GM18870 (cell line): ENCODE results near the gene GCH1.
A peak's percentile ranks its signal among the peaks of the same experiment; 100 is the strongest.
"Not testable (repeated sequence)": the region's sequence is repeated elsewhere in the genome, so short reads cannot be mapped to it uniquely, and the experiment has no call there.

Source experiments
- ATAC-seq: cut with Tn5 transposase; IDR thresholded peaks from one replicate; pipeline ENCODE4 v1.9.1; 2021; ENCODE audit warnings: moderate library complexity; ENCODE audit not compliant: unreplicated experiment

Gene GCH1

DNA sequence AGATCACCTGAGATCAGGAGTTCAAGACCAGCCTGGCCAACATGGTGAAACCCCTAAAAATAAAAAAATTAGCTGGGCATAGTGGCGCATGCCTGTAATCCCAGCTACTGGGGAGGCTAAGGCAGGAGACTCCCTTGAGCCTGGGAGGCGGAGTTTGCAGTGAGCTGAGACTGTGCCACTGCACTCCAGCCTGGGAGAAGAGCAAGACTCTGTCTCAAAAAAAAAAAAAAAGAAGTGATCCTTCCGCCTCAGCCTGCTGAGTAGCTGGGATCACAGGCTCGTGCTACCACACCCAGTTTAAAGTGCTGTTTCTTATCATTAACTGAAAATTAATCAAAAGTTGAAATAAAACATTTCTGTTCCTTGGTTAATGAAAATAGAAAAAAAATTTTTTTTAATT is 6.3 kb upstream of the GCH1 start:
- not testable (repeated sequence) for ATAC-seq

DNA sequence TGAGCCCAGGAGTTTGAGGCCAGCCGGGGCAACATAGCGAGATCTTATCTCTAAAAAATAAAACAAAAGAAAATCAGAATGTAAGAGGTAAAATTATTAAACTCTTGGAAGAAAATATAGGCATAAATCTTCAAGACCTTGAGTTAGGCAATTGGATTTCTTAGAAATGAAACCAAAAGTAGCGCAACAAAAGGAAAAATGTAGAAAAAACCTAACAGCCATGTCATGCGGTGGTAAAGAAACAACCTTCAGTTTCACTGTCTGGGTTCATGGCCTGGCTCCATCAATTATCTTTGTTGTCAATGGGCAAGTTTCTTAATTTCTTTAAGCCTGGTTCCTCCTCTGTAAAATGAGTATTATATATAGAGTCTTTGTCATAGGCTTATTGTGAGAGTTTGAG is 5.6 kb upstream of the GCH1 start:
- no peak for ATAC-seq

DNA sequence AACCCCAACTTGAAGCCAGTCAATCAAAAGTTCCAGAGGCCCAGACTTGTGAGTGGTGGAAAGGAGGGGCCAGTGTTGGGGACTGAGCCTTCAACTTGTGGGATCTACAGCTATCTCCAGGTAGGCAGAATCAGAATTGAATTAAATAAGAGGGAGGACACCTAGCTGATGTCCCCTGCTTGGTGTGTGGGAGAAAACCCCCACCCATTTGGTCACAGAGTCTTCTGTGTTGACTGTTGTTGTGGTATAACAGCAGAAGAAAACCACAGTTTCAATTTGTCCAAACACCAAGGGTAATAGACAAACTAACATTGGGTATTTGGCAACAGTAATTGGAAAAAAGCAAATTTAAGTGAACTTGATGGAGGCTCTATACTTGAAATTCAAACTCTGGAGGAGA is 3.4 kb upstream of the GCH1 start:
- ATAC-seq: no peak

DNA sequence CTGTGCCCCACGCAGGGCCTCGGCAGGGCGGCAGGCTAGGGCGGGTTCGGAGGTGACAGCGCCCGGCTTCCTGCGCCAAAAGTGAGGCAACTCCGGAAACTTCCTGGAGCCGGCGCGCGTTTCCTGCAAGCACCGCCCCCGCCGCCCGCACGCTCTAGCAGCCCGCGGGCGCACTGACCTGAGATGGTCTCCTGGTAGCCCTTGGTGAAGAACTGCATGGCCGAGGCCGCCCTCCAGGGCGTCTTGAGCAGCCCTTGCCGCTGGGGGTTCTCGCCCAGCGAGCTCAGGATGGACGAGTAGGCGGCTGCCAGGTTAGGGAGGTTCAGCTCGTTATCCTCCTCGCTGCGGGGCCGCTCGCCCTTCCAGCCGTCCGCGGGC is 494 bp downstream of the GCH1 start:
- peak; percentile 43 for ATAC-seq

DNA sequence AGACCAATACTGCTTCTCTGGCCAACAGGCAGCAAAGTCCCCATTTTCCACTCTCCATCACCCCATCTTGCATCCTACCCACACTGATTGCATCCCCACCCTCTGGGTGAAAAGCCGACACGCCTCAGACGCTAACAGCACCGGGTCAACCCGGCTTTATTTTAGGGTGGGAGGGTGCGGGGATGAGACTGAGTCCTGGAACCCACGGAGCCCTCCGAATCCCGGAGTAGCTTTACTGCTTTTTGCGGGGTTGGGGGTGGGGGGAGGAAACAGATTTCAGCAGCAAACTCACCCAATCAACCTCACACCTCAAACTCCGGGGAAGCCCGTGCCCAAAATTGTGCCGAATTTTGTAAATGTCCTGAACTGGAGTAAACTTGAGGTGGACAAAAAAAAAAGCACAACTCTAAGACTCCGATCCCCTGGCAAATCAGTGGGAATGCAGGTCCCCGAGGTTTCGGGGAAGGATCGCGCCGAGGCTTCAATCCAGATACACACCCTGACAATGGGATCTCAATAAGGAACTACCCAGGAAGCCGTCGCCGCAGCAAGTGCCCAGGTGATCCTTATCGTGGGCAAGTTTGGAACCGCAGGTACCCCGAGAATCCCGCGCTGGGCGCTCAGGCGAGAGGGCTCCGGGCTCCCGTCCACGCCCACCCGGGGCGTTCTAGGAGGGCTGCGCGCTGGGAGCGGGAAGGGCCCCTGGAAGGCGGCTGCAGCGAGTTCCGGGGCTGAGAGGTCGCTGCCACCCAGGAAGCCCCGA is 1.1 kb downstream of the GCH1 start:
- ATAC-seq: peak; percentile 19

DNA sequence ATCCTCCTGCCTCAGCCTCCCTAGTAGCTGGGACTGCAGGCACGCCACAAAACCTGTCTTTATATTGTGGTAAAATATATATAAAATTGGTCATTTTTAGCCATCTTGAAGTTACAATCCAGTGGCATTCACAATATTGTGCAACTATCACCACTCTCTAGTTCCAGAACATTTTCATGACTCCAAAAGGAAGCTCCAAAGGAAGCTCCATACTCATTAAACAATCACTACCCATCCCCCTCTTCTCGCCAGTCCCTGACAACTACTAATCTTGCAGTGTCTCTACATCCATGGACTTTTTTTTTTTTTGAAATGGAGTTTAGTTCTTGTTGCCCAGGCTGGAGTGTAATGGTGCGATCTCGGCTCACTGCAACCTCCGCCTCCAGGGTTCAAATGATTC is 3.1 kb downstream of the GCH1 start:
- ATAC-seq: no peak

DNA sequence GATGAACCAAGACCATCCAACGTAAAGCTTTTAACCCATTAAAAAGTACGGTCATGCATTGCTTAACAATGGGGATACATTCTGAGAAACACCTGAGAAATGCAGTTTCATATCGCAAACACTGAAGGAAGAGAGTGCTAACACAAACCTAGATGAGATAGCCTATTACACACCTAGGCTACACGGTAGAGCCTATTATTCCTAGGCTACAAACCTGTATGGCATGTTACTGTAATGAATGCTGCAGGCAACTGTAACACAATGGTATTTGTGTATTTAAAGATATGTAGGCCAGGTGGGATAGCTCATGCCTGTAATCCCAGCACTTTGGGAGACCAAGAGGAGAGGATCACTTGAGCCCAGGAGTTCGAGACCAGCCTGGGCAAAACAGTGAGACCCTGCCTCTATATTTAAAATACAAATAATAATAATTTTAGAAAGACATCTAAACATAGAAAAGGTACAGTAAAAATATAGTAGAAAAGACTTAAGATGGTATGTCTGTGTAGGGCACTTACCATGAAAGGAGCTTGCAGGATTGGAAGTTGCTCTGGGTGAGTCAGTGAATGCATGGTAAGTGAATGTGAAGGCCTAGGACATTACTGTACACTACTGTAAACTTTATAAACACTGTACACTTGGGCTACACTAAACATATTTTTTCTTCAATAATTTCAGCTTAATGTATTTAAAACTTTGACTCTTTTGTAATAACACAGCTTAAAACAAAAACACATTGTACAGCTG is 4.6 kb downstream of the GCH1 start:
- not testable (repeated sequence) for ATAC-seq

DNA sequence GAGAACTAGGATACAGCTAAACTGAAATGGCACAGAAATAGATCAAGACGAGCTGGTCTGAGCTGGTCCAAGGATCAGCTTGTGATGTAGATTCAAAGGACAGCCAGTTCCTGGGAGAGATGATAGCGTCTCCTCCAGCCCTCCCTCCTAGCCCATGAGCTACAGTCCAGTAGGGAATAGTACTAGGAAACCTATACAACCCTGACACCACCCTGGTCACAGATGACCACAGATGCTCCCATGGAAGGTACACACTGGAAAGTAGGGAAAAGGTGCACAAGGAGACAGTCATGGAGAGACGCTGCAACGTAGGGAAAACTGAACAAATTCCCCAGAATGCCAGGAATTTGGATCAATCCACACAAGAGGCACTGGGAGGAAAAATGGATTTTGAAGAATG is 6.9 kb downstream of the GCH1 start:
- no peak for ATAC-seq

DNA sequence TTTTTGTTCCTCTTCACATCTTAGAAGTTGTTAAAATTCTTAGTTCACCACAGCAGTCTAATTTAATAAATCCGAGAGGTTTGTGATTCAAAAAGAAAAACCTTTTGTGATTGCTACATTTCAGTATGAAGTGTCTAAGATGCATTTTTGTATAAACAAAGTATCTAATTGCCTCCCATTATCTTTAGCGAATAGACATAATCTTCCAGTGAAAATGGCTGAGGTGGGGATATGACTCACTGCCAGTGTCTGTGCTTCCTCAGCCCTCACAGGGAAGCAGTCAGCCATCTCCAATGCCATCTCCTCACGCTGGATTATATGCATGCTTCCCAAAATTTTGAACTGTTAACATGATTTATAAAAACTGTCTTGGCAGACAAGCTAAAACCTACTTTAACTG is 7.6 kb downstream of the GCH1 start:
- ATAC-seq: no peak

DNA sequence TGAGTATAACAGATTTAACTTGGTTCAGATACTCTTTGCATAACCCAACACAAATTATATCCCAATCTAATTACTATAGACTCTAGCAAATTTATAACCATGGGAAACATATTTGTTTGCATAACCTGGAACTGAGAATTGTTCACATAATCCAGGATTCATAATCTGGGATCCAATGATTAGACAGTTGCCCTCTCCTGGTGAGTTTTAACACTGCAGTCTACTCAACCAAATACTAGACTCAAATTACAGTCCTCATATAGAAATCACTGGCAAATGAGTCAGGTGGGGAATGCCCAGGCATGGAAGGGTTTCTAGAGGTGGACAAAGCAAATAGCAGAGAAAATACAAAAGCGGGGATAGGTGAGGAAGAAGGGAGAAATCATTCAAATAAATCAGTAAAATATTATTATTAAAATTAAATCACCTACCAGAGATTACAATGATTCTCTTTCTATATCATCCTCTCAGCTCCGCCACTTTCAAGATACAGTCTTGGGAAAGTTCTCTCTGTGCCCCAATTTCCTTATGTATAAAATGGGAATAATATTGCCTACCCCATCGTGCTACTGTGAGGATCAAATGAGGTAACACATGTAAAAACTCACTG is 9.4 kb downstream of the GCH1 start:
- ATAC-seq: no peak

DNA sequence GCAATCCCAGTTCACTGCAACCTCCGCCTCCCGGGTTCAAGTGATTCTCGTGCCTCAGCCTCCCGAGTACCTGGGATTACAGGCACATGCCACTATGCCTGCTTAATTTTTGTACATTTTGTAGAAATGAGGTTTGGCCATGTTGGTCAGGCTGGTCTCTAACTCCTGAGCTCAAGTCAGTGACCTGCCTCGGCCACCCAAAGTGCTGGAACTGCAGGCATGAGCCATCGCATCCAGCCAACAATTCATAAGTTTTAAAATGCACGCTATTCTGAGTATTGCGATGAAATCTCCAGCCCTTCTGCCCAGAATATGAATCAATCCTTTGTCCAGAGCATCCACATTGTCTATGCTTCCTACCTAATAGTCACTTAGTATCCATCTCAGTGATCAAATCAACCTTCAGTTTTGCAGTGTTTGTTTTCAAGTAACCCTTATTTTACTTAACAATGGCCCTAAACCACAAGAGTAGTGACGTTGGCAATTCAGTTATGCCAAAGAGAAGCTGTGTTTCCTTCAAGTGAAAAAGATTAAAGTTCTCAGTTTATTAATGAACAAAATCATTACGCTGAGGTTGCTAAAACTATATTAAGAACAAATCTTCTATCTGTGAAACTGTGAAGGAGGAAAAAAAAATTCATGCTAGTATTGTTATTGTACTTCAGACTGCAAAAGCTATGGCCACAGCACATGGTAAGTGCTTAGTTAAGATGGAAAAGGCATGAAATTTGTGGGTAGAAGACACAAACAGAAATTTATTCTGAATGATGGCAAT is 11.0 kb downstream of the GCH1 start:
- no peak for ATAC-seq

DNA sequence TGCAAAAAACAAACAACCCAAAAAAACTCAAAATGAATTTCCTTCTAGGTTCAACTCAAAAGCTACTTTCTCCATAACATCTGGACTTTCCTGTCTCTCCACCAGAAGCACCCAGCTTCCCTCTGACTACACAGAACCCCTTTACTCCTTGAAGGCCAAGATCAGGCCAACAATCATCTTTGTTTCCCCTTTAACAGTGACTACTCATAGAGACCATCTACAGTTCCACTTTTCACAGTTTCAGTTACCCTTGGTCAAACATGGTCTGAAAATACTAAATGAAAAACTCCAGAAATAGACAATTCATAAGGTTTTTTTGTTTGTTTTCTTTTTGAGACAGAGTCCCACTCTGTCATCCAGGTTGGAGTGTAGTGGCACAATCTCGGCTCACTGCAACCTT is 11.8 kb downstream of the GCH1 start:
- ATAC-seq: peak; percentile 77

DNA sequence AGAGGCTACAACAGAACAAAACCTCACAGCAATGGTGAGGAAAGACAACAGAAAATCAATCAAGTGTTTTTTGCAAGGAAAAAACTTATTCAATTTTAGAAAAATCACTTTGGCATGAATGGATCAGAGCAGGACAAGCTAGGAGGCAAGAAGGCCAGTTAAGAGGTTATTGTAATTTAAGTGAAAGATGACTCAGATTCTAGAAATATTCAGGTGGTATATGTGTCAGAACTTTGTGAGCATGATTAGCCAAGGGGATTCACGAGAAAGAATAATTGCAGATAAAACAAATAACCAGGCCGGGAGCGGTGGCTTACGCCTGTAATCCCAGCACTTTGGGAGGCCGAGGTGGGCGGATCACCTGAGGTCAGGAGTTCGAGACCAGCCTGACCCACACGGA is 12.7 kb downstream of the GCH1 start:
- ATAC-seq: no peak

DNA sequence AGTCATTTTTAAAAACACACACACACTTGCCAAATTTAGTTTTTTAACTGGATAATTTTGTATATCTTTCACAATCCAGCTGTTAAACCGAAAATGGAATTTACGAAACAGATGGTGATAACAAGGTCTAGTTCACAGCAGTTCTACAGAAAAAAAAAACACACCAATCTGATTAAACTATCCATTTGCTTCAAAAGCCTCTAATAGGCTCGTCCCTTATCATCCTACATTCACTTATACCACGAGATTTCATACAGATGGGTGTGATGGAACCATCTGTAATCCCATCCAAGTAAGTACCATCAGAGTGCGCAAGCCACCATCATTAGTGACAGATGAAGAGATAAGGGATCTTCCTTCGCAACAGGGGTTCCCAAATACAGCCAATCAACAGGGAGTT is 20.1 kb downstream of the GCH1 start:
- ATAC-seq: no peak

DNA sequence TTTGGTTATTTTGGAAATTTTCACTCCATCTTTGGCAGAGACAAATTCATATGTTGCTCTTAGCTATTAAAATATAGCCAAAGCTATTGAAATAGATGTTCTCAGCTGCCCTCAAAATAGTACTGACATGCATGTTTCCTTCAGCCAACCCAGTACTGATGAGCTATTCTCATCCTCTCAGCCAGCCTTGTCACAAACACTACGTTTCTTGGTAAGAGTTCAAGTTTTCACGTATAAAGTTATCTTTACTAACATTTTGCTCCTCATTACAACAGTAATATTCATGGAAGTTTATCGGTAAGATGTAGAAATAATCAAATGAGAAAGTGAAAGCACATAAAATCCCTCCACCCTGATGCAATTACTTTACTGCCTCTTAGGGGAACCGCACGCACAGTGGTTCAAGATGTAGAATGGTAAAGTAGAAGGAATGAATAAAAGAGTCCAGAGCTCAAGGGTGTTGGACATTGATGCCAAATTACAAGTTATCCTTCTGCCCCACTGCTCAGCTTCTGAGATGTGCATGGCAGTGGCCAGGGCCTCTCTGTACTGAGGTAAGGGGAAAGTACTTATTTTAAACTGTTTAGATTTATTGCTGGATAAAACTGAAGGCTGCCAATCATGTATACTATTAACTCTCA is 20.7 kb downstream of the GCH1 start:
- no peak for ATAC-seq

DNA sequence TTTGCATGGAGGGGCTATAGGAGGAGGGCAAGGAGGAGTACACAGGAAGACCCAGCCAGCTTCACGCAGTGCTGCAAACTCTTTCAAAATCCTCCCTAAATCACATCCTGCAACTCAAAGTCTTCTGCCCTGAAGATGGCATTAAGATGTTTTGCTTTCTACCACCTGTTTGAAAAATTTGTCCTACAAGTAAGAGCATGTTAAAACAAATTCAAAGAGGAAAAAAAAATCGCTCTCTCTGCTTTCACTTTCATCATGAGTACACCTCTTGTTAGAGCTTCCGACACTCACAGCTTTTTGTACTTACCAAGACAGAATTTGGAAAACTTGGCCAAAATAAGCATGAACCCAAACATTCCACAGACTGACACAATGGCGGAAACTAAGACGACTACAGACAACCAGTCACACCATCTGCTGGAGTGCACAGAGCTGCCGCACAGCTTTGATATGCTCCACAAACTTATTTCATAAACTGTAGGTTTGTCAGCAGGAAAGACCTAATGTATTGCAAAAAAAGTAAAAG is 21.3 kb downstream of the GCH1 start:
- ATAC-seq: peak; percentile 48

DNA sequence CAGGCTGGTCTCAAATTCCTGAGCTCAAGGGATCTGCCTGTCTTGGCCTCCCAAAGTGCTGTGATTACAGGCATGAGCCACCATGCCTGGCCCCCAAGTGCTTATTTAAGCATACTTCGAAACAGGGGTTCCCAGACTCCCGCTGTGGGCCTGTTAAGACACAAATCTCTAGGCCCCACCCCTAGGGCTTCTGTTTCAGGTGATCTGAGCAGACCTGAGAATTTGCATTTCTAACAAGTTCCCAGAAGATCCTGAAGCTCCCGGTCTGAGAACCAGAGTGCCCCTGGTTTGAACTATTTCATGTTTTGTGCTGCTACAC is 25.0 kb downstream of the GCH1 start:
- no peak for ATAC-seq

DNA sequence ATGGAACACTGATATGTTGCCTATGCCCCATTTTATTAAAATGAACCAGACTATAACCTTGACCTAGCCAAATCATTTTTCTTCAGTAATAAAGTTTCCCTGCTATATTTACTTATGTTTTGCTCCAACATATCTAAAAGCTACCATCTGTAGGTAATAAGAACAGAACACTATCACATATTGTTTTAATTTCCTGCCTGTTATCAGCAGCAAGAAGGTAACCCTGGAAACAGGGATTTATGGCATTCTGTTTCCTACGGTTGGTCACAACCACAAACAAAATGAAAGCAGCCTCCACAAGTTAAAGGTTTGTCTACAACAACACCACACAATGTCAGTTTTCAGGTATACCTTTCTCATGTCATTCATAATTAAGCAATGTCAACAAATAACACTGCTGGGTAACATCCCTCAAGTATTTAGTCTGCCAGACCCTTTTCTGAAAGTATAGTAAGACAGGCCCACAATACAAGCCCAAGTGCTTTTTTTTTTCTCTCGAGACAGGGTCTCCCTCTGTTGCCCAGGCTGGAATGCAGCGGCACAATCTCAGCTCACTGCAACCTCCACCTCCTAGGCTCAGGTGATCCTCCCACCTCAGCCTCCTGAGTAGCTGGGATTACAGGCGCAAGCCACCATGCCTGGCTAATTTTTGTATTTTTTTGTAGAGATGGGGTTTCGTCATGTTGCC is 25.5 kb downstream of the GCH1 start:
- ATAC-seq: no peak

DNA sequence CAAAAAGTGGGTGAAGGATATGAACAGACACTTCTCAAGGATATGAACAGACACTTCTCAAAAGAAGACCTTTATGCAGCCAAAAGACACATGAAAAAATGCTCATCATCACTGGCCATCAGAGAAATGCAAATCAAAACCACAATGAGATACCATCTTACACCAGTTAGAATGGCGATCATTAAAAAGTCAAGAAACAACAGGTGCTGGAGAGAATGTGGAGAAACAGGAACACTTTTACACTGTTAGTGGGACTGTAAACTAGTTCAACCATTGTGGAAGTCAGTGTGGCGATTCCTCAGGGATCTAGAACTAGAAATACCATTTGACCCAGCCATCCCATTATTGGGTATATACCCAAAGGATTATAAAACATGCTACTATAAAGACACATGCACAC is 27.0 kb downstream of the GCH1 start:
- ATAC-seq: not testable (repeated sequence)
